GM19025 (cell line): ENCODE data around the gene SLC35F1.
"Not testable (repeated sequence)": the region's sequence is repeated elsewhere in the genome, so short reads cannot be mapped to it uniquely, and the experiment has no call there.

Experiments
- ATAC-seq: cut with Tn5 transposase; IDR thresholded peaks from one replicate; pipeline ENCODE4 v1.9.1; 2021; ENCODE audit warnings: mild to moderate bottlenecking, low read depth, moderate library complexity; ENCODE audit not compliant: unreplicated experiment

Gene SLC35F1

DNA sequence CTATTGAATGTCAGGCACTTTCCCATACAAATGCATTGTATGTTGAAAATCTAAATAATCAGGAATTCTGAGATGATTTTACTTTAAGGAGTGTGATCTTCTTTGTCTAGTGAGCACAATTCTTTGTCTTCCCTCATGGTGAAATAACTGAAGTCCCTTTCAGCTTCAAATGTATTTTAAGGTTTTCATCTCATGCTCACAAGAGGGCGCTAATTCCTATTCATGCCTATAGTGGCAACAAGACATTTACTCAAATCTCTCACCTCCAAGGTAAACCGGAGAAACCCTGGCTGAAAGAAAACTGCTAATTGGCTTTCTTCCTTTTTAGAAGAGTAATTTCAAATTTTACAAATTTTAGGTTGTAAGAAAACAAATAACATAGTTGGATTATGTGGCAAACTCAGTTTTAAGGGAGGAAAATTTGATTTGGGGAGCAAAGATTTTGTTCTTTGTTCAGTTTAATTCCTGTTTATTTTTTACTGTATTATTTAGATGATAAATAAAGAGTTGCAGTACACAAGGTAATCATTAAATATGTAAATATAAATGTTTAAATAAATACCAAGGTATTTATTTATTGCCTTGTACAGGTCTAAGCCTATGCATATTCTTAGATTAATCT lies 69.1 kb downstream of the SLC35F1 start:
- no peak for ATAC-seq

DNA sequence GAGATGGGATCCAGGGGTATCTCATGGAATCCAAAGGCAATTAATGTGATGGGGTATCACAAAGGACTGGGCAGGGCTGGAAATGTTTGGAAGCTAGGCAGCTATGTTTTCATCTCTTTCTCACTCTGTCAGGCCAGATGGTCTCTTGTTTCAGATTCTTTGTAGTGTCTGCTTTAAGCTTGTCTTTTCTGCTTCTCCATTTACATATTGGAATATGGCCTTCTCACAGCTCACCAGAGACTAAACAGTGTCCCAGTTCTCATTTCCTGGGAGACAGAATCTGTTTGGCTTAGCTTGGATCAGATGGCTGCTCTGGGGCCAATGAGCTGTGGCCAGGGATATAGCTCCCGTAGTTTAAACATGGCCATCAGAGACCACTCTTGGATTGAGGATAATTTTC lies 78.9 kb downstream of the SLC35F1 start:
- no peak for ATAC-seq

- no peak for ATAC-seq
Observed at GRCh38 chr6:117986396-117986795, 79.3 kb downstream of the SLC35F1 start.

GRCh38 chr6:117989086-117989485 lies 82.0 kb downstream of the SLC35F1 start:
- no peak for ATAC-seq

DNA sequence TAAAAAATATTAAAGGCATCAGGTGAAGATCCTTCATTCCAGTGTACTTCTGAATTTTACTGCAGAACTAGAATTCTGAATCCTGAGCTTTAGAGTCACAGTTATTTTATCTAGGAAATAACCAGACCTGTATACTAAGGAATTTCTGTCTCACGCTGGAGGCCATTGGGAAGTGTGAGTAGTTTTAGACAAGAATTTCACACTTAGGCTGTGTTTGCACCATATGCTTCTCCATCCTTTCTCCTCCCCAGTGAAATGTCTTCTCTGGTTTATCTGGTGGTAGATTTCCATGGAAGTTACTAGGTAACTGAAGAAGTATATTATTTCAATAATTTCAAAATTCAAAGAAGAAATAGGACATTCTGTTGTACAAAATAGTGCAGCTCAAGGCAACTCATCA lies 83.1 kb downstream of the SLC35F1 start:
- ATAC-seq = no peak

GRCh38 chr6:117992856-117993255 lies 85.8 kb downstream of the SLC35F1 start:
- no peak for ATAC-seq

GRCh38 chr6:118012944-118013343 lies 105.9 kb downstream of the SLC35F1 start:
- no peak for ATAC-seq

DNA sequence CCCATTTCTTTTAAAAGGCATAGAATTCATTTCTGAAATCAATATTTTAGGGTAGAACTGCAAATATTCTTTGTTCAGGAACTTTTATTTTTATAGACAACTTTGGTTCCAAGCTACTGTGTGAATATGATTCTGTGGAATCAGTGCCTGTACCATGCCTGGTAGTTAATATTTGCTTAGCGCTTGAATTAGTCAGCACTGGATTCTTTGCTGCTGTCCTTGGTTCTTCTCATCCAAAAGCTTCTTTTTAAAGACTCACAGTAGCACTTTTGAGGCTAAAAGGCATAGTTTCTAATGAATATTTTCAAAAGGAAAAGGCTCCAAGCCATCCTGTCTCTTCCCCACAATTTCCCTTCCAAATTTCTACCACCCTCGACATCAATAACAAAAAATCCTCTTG lies 109.5 kb downstream of the SLC35F1 start:
- ATAC-seq = no peak

GRCh38 chr6:118017301-118017848 lies 110.3 kb downstream of the SLC35F1 start:
- ATAC-seq = no peak

DNA sequence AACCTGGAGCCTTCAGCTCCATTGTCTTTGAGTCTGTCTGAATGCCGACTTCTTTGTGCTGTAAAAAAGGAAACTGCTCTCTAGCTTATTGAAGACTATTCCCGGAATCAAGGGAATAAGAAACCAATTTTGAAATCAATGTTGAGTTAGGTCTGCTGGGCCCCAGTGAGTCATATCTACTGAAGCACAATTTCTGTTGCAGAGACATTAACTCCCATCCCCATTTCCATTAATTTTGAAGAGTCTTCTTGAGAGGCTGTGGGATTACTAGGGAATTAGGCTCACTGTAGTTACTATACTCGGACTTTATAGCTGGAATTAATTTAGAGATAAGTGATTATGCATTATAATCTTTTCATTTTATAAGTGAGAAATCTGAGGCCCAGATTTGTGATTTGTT lies 116.7 kb downstream of the SLC35F1 start:
- ATAC-seq = no peak

DNA sequence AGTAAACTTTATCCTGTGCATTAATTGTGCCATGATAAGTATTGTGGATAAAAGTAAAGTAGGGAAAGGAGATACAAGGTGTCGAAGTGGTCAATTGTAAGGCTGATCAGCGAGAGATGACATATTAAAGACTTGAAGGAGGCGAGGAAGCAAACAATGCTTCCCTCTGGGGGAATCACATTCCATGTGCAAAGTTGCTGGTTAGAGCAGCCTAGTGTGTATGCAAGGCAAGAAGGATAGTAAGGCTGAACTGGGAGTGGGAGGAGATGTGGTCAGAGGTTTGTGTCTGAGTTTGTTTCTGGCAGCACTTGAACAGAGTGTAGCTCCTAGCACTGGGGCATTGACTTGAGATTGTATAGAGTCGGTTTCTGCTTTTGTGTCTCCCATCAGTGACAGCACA lies 122.9 kb downstream of the SLC35F1 start:
- ATAC-seq = no peak

DNA sequence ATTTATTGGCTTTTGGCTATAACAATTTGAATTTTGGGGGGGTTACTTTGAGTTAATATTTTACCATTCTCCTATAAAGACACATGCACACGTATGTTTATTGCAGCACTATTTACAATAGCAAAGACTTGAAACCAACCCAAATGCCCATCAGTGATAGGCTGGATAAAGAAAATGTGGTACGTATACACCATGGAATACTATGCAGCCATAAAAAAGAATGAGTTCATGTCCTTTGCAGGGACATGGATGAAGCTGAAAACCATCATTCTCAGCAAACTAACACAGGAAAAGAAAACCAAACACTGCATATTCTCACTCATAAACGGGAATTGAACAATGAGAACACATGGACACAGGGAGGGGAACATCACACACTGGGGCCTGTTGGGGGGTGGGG lies 130.4 kb downstream of the SLC35F1 start:
- ATAC-seq = not testable (repeated sequence)

- no peak for ATAC-seq
Observed at GRCh38 chr6:118042855-118043254, 135.8 kb downstream of the SLC35F1 start.

GRCh38 chr6:118044275-118044674 lies 137.2 kb downstream of the SLC35F1 start:
- ATAC-seq = no peak

GRCh38 chr6:118054082-118054481 lies 147.0 kb downstream of the SLC35F1 start:
- no peak for ATAC-seq

- no peak for ATAC-seq
Observed at GRCh38 chr6:118061666-118062065, 154.6 kb downstream of the SLC35F1 start.

- ATAC-seq = no peak
Observed at GRCh38 chr6:118080547-118080946, 173.5 kb downstream of the SLC35F1 start.

DNA sequence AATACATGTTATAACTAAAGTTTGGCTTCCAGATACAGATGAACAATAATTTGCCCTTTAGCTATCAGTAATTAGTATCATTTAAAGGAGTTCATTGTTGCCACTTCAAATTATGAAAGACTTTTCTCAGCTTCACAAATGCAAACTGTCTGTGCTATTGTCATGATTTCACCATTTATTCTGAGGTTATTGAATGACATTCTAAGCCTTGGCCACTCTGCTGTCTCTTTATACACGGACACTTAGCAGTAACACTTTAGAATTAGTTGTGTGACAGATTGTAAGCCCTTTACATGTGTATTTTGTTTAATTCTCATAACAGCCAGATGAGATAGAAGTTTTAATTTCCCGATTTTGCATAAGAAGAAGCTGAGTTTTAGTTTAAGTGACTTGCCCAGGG lies 176.6 kb downstream of the SLC35F1 start:
- no peak for ATAC-seq

- ATAC-seq = no peak
Observed at GRCh38 chr6:118085665-118086064, 178.6 kb downstream of the SLC35F1 start.

GRCh38 chr6:118086159-118086558 lies 179.1 kb downstream of the SLC35F1 start:
- ATAC-seq = no peak

DNA sequence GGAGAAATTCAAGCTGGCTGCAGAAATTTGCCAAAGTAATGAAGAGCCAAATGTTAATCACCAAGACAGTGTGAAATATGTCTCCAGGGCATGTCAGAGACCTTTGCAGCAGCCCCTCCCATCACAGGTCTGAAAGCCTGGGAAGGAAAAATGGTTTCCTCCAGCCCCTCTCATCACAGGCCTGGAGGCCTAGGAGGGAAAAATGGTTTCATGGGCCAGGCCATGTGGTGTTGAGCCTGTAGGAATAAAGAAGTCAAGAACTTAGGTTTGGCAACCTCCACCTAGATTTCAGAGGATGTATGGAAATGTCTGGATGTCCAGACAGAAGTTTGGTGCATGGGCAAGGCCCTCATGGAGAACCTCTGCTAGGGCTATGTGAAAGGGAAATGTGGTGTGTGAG lies 185.0 kb downstream of the SLC35F1 start:
- ATAC-seq = no peak

DNA sequence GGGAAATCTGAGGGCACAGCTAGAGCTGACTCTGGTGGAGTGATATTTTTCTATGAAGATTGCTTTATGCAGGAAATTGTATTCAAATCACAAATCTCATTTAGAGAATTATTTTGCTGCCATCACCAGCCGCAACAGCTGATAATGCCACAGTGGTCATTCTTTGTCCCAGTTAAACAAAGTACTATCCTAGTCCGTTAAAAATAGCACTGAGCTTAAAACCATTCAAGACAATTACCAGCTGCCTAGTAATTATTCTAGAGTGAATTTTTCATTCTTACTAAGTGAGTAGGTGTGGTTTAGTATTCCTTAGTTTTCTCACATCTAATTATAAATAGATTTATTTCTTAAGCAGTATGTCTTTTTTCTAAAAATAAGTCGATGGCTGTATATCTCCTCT lies 190.5 kb downstream of the SLC35F1 start:
- no peak for ATAC-seq

DNA sequence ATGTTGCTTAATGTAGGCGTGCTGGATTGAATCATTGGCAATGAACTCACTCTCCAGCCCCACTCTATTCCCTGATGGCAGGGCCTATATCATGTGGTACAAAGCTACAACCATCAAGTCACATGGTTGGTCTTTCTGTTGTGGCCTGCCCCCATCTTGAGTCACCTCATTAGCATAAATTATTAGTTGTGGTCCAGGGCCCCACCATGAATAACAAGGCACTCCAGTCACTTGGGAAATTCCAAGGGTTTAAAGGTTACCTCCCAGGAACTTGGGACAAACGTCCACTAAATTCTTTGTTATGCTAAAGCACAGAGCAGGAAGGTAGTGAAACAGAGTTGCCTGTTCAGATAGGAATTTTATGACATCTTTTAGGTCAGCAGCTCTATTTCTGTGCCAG lies 193.7 kb downstream of the SLC35F1 start:
- ATAC-seq = no peak
